RKO (cell line): ENCODE results near the gene RET.

Experiments
- DNase-seq: peaks from one replicate; pipeline ENCODE4 v3.0.0-alpha.2; 2016; ENCODE audit warnings: low spot score

RET gene

DNA sequence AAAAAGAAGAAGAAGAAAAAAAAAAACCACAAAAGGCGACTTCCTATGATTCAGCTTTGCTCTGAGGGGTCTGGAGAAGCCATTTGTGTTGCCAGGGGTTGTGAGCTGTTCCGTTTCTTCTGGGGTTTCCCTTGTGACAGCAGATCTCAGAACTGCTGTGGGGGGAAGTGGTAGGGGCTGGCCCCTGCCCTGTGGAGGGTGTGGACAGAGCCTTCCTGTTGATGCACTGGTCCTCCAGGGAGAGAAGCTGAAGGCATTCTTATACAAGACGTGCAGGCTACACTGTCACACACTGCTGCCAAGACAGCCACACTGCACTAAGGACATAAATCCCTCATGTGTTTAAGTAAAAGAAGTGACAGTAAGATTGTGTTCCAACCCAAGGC, 44.1 kb downstream of the RET start:
- no peak for DNase-seq

- DNase-seq: no peak
These were observed 44.6 kb downstream of the RET start for GRCh38 chr10:43121444-43121843.

GRCh38 chr10:43122096-43122495, 45.2 kb downstream of the RET start:
- DNase-seq: no peak

GRCh38 chr10:43122826-43123225, 46.0 kb downstream of the RET start:
- DNase-seq: no peak

GRCh38 chr10:43123361-43124093, 46.7 kb downstream of the RET start:
- no peak for DNase-seq

GRCh38 chr10:43124094-43124521, 47.2 kb downstream of the RET start:
- DNase-seq: no peak

GRCh38 chr10:43124574-43125273, 47.9 kb downstream of the RET start:
- no peak for DNase-seq

DNA sequence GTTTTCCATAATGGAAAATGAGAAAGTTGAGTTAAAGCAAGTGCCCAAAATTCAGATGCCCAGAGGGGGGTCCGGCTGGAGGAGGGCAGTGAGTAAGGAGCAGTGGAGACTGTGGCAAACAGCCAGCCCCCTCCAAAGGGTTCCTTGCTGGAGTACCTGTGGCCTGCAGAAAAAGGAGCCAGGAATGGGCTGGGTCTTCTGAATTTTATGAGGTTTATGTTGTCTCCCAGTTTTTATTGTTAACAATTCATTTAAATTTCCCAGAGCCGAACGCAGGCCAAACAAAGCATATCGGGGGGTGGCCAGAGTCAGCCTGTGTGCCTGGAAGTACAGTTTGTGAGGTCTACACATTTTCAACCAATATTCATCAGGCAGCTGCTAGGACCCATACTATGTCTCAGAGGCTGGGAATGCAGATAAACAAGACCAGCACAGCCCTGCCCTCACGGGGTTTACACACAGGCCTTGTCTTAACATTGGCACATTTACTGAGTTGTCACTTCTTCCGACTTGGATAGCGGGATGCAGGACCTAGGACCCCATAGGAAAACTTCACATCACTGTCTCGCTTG, 48.5 kb downstream of the RET start:
- no peak for DNase-seq

- no peak for DNase-seq
These were observed 49.2 kb downstream of the RET start for GRCh38 chr10:43125881-43126731.

DNA sequence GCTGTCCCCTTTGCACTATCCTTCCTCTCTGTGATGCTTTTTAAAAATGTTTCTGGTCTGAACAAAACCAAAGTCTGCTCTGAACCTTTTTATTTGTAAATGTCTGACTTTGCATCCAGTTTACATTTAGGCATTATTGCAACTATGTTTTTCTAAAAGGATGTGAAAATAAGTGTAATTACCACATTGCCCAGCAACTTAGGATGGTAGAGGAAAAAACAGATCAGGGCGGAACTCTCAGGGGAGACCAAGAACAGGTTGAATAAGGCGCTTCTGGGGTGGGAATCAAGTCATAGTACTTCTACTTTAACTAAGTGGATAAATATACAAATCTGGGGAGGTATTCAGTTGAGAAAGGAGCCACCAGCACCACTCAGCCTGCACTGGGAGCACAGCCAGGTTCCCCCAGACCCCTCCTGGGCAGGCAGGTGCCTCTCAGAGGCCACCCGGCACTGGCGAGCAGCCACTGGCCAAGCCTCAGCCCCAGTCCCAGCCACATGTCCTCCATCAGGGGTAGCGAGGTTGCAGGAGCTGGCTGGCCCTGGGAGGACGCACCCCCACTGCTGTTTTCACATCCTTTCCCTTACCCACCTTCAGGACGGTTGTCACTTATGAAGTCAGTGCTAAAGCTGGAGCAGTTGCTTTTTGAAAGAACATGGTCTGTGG, 50.0 kb downstream of the RET start:
- DNase-seq: no peak

DNA sequence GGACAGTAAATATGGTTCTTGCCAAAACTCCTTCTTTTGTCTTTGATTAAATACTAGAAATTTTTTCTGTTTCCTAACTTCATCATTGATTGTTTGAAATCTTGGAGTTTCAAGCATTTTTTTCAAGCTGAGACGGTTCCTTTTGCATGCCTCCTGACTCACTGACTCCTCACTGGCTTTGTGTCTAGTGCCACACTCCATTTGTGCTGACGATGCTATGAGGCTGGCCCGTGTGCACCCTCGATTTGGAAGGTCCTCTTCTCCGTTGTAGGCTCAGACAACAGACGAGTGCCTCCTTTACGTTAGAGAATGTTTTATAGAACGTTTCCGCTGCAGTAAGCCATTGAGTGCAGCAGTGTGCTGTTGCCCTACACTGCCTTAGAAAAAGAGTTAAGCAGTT, 50.6 kb downstream of the RET start:
- DNase-seq: no peak

DNA sequence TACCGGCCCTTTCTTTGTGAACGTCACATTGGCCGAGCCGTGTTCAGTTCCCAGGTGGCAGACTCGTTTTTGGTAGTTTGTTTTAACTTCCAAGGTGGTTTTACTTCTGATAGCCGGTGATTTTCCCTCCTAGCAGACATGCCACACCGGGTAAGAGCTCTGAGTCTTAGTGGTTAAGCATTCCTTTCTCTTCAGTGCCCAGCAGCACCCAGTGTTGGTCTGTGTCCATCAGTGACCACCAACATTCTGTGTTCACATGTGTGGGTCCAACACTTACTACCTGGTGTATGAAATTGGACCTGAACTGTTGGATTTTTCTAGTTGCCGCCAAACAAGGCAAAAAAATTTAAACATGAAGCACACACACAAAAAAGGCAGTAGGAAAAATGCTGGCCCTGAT, 51.5 kb downstream of the RET start:
- DNase-seq: no peak

GRCh38 chr10:43128958-43129706, 52.3 kb downstream of the RET start:
- peak; percentile 78 for DNase-seq

DNA sequence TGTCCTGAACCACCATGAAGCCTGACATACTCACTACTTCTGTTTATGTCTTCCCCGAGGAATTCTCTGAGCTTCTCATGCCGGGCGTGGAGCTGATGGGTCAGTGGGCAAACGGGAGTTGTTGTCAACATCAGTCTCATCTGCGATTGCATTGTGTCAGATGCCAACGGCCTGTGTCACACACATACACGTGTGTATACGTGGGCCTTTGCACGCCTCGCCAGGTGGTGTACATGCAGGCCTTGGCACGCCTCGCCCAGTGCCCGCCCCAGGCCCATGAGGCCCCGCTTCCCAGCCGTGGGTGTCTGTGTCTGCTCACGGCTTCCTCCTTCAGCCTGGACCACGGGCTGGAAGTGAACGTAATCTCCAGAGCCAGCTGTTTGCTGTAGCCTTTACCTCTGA, 53.9 kb downstream of the RET start:
- DNase-seq: no peak

GRCh38 chr10:43131256-43131655, 54.4 kb downstream of the RET start:
- DNase-seq: no peak

- DNase-seq: no peak
These were observed 55.0 kb downstream of the RET start for GRCh38 chr10:43131906-43132305.

DNA sequence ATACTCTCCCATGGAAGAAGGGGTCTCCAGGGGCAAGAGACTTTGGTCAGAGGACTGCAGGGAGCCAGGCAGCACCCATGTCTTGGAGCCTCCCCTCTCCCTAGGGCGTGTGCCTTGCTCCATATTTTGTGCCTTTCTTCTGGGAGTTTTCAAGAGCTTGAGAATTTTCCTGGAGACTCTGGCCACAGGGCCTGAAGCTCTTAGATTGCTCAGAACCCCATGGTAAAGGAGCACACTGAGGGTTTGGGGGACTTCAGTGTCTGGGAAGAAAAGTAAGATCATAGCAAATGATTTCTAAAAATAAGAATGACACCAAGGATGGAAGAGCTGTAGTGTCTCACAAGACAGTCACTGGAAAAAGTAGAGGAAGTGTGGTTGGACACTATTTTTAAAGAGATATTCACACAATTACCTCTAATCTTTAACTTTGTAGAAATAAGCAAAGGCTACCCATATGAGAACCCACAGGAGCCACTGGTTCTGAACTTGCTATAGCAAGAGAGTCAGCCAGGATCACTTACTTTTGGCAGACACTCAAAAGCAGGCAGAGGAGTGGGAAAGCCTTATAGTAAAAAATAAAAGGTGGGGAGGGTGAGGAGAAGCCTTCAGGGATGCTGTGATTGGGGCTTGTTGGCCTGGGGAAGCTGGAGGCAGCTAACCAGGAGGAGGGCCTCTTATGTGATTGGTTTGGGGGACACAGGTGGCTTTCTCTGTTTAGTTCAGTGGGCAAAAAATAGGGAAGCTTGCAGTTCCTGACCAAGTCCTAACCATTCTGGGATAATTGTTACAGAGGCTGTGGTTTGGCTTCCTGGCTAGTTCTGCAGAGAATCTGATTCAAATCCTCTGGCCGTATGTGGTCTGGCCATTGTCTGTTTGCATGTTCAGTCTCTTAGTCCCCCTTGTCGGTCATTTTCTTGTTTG, 56.3 kb downstream of the RET start:
- no peak for DNase-seq

- DNase-seq: no peak
These were observed 57.4 kb downstream of the RET start for GRCh38 chr10:43134126-43134905.

GRCh38 chr10:43135064-43135463, 58.2 kb downstream of the RET start:
- no peak for DNase-seq
